ENCODE measurements around the gene USP54. TPM values are rescaled to one million over a fixed set of nuclear protein-coding genes. Genes with fewer than 3 reads are reported as not detected.
A peak's percentile ranks its signal among the peaks of the same experiment; 100 is the strongest.

USP54 gene
- total and polyA plus RNA-seq, 9 of the 15 experiments (the other 6 are each of a cell fraction or from before 2014, with no cell fraction given), result 3.8 to 40.1 (median 16.9) TPM

DNA sequence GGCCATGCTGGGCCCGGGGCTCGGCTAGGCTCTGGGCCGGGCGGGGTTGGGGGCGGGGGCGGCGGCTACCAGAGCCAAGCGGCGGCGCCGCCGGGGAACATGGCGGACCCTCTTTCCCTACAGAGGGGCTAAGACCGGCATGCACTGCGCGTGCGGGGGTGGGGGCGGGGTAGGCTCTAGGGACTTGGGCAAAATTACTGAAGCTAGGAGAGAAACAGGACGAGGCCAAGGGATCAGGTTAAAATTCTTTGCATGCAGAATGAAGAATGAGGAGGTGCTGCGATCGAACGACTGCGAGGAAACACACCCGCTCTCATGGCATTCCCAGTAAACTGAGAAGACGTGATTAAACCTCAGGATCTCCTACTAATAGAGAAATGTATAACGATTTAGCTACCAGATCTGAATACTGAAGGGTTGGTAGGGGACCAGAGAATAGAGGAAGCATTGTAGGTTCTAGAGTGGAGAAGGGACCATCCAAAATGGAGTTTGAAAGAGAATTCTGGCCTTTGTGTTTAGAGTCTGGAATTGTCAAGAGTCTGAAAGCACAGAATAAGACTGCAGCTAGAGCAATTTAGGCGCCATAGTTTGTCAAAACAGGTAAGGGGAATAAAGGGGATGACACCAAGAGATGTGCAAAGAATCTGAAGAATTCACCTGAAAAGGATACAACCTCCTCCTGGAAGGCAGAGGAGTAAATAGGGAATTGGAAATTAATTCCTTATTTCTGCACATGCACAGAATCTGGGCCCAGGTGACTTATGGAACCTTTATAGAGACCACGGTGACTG lies 95.1 kb downstream of the USP54 start, which contains the start of gene PPP3CB (continued):
- TF ChIP-seq ETS1 (conservative IDR thresholded peaks at IDR 0.05; ENCODE audit: control insufficient read depth, low read depth, low read length) (no peak), ZFP36 (IDR thresholded peaks at IDR 0.05; ENCODE audit: low read depth, low read length, partially characterized antibody) (no peak), KDM4B (IDR thresholded peaks at IDR 0.05; ENCODE audit: borderline replicate concordance in 2 of 2, low read depth in 1 of 2) (no peak), NR2C1 (IDR thresholded peaks at IDR 0.05) (0 out of 2 replicates have a peak, but pooled peaks have one; percentile 5), NR2C1 (tag; IDR thresholded peaks at IDR 0.05) (no peak), PURB (CRISPR knock-in tag; IDR thresholded peaks at IDR 0.05; ENCODE audit: low read depth) (no peak), CREM (IDR thresholded peaks at IDR 0.05; ENCODE audit: low read depth) (peak; percentile 63; the same call in 1 of the 2 replicates), HNRNPK (IDR thresholded peaks at IDR 0.05; ENCODE audit: low read depth, low read length, poor library complexity, severe bottlenecking) (no peak), SRF (CRISPR knock-in tag; IDR thresholded peaks at IDR 0.05) (no peak), FOXA3 (CRISPR knock-in tag; conservative IDR thresholded peaks at IDR 0.05 in 1 of 2, IDR thresholded peaks at IDR 0.05 in 1 of 2) (0 out of 4 replicates have a peak, but pooled peaks of 1 of the 2 experiments have one; percentile 32), ZNF347 (CRISPR knock-in tag; IDR thresholded peaks at IDR 0.05; ENCODE audit: low read depth) (no peak), ERF (CRISPR knock-in tag; IDR thresholded peaks at IDR 0.05) (no peak), DIDO1 (tag; IDR thresholded peaks at IDR 0.05; ENCODE audit: low read depth) (0 out of 2 replicates have a peak, but pooled peaks have one; percentile 11), EHMT2 (IDR thresholded peaks at IDR 0.05) (peak; percentile 43; the same call in 1 of the 2 replicates), TSC22D4 (tag; IDR thresholded peaks at IDR 0.05) (no peak), SOX6 (IDR thresholded peaks at IDR 0.05) (no peak), RBM39 (optimal IDR thresholded peaks at IDR 0.05; ENCODE audit: low read depth, low read length) (peak; percentile 74), GTF2E2 (tag; IDR thresholded peaks at IDR 0.05) (0 out of 2 replicates have a peak, but pooled peaks have one; percentile 2), MCM5 (IDR thresholded peaks at IDR 0.05; ENCODE audit: low read depth) (no peak), ARID3A (IDR thresholded peaks at IDR 0.05; ENCODE audit: borderline replicate concordance, low read depth, low read length) (peak; percentile 26; the same call in 1 of the 2 replicates), ARID1B (IDR thresholded peaks at IDR 0.05) (0 out of 2 replicates have a peak, but pooled peaks have one; percentile 5)
- TF ChIP-seq, protein P1, sequence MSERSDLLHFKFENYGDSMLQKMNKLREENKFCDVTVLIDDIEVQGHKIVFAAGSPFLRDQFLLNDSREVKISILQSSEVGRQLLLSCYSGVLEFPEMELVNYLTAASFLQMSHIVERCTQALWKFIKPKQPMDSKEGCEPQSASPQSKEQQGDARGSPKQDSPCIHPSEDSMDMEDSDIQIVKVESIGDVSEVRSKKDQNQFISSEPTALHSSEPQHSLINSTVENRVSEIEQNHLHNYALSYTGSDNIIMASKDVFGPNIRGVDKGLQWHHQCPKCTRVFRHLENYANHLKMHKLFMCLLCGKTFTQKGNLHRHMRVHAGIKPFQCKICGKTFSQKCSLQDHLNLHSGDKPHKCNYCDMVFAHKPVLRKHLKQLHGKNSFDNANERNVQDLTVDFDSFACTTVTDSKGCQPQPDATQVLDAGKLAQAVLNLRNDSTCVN (CRISPR knock-in tag; IDR thresholded peaks at IDR 0.05), result no peak
- TF ChIP-seq, protein P2, sequence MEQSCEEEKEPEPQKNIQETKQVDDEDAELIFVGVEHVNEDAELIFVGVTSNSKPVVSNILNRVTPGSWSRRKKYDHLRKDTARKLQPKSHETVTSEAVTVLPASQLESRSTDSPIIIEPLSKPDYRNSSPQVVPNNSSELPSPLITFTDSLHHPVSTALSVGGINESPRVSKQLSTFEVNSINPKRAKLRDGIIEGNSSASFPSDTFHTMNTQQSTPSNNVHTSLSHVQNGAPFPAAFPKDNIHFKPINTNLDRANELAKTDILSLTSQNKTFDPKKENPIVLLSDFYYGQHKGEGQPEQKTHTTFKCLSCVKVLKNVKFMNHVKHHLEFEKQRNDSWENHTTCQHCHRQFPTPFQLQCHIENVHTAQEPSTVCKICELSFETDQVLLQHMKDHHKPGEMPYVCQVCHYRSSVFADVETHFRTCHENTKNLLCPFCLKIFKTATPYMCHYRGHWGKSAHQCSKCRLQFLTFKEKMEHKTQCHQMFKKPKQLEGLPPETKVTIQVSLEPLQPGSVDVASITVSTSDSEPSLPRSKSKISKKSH (CRISPR knock-in tag; IDR thresholded peaks at IDR 0.05), result no peak

Data from K562 (cell line).